K562 (cell line): ENCODE data around the gene TSPYL2. TPM values are rescaled to one million over a fixed set of nuclear protein-coding genes. Genes with fewer than 3 reads are reported as not detected.

Source experiments
- ATAC-seq: fragments of 200-7000 bp; cut with Tn5 transposase; 3 replicates; pipeline ENCODE4 v1.9.1; 2020; ENCODE audit warnings: moderate library complexity
- BruUV-seq: library from RNA; stranded (reverse); fragments of 400-500 nt; replicated peaks from 2 replicates; lab custom pipeline; 2021; lab: Mats Ljungman, UMichigan
- CTCF ChIA-PET: fragments of 300-600 bp; formaldehyde crosslinking; extraction: SDS; loops from one replicate; lab custom pipeline; 2021; ENCODE audit warnings: low intra/inter-chr PET ratio; lab: Yijun Ruan, JAX
- POLR2A ChIA-PET: fragments of 300-600, 350-650 bp; sonication (Branson Sonifier 250); formaldehyde crosslinking; extraction: SDS; loops from one replicate; lab custom pipeline; 2021; ENCODE audit warnings: antibody characterized with exemption, inconsistent platforms; lab: Yijun Ruan, JAX
- DNase-seq, 4 experiments: peaks; one replicate each; pipeline versions ENCODE4 v3.0.0 to v3.0.0-alpha.2; 2011 to 2018; ENCODE audit warnings: low spot score in 3 of 4, mixed read lengths in 3 of 4; ENCODE audit errors: extremely low read depth in 1 of 4
- FAIRE-seq: peaks from 2 replicates; lab custom pipeline; 2011; peaks lifted over from hg19 to GRCh38; lab: Jason Lieb, UNC
- H2AFZ ChIP-seq: 2 replicates; pipeline ENCODE4 v1.6.0; 2011; ENCODE audit warnings: low read depth, low read length, control low read depth, inconsistent platforms
- H3K27ac ChIP-seq: fragments of 200-600 bp; 3 replicates; pipeline ENCODE4 v1.8.0; 2011; ENCODE audit warnings: low read depth, mild to moderate bottlenecking, control low read depth, inconsistent platforms, low read length, moderate library complexity, mixed read lengths; ENCODE audit errors: extremely low read depth
- H3K27me3 ChIP-seq, 2 experiments: fragments of 300-600 bp in 1 of 2; 2 replicates in 1 of 2; 3 replicates in 1 of 2; pipeline versions ENCODE4 v1.6.0 to v1.8.0; 2011; ENCODE audit warnings: inconsistent platforms in 2 of 2, low read length in 2 of 2, mild to moderate bottlenecking in 1 of 2, mixed read lengths in 1 of 2, moderate library complexity in 1 of 2; ENCODE audit not compliant: control insufficient read depth in 2 of 2, insufficient read depth in 2 of 2
- H3K36me3 ChIP-seq: fragments of 300-600 bp; 3 replicates; pipeline ENCODE4 v1.8.0; 2011; ENCODE audit warnings: mild to moderate bottlenecking, low read length, inconsistent platforms; ENCODE audit not compliant: control insufficient read depth, insufficient read depth
- H3K4me1 ChIP-seq, 2 experiments: fragments of 200-600 bp in 1 of 2; replicated peaks in 1 of 2; 2 replicates in 1 of 2; 3 replicates in 1 of 2; pipeline versions ENCODE4 v1.5.1 to v1.8.0; 2011; ENCODE audit warnings: inconsistent platforms in 2 of 2, low read length in 2 of 2, mild to moderate bottlenecking in 1 of 2, mixed read lengths in 1 of 2, moderate library complexity in 1 of 2; ENCODE audit not compliant: control insufficient read depth in 2 of 2, insufficient read depth in 2 of 2
- H3K4me2 ChIP-seq: 2 replicates; pipeline ENCODE4 v1.6.1; 2011; ENCODE audit warnings: low read length, control low read depth, inconsistent platforms, mixed read lengths; ENCODE audit not compliant: insufficient read depth
- H3K4me3 ChIP-seq: fragments of 200-600 bp; sonication (generic), shearing (Covaris generic); 2 replicates; pipeline ENCODE4 v1.5.1; 2016; ENCODE audit warnings: control low read depth, inconsistent platforms
- H3K79me2 ChIP-seq: fragments of 200-600 bp; 3 replicates; pipeline ENCODE4 v1.8.0; 2011; ENCODE audit warnings: low read length, inconsistent platforms; ENCODE audit not compliant: control insufficient read depth, insufficient read depth
- H3K9ac ChIP-seq, 2 experiments: 2 replicates each; pipeline versions ENCODE4 v1.6.0 to v1.6.1; 2011; ENCODE audit warnings: low read depth in 2 of 2, low read length in 2 of 2, control low read depth in 1 of 2, inconsistent platforms in 1 of 2, mild to moderate bottlenecking in 1 of 2, mixed read lengths in 1 of 2; ENCODE audit not compliant: insufficient read depth in 1 of 2
- H3K9me1 ChIP-seq: one replicate; pipeline ENCODE4 v1.6.0; 2011; ENCODE audit warnings: inconsistent platforms, mild to moderate bottlenecking, low read length, moderate library complexity; ENCODE audit not compliant: control insufficient read depth, insufficient read depth
- H3K9me3 ChIP-seq: replicated peaks from 2 replicates; pipeline ENCODE4 v1.5.1; 2011; ENCODE audit warnings: low read depth, low read length, inconsistent platforms; ENCODE audit not compliant: control insufficient read depth, insufficient read depth
- H4K20me1 ChIP-seq: replicated peaks from 2 replicates; pipeline ENCODE4 v1.6.1; 2011; ENCODE audit warnings: low read length, inconsistent platforms, mixed read lengths; ENCODE audit not compliant: control insufficient read depth, insufficient read depth
- ARID2 ChIP-seq: fragments of 450-650 bp; IDR thresholded peaks from 2 replicates; pipeline ENCODE4 v1.6.1; 2017; ENCODE audit warnings: antibody characterized with exemption, mild to moderate bottlenecking
- KAT8 ChIP-seq: fragments of 450-650 bp; IDR thresholded peaks from 2 replicates; pipeline ENCODE4 v1.6.1; 2016; ENCODE audit warnings: low read depth, mild to moderate bottlenecking
- L3MBTL2 ChIP-seq: fragments of 450-650 bp; IDR thresholded peaks from 2 replicates; pipeline ENCODE4 v1.6.1; 2016; ENCODE audit warnings: mild to moderate bottlenecking, moderate library complexity
- PML ChIP-seq: IDR thresholded peaks from 2 replicates; pipeline ENCODE4 v1.6.1; 2012; ENCODE audit warnings: low read length, inconsistent platforms
- TAF9B ChIP-seq: fragments of 450-650 bp; IDR thresholded peaks from 2 replicates; pipeline ENCODE4 v1.6.1; 2018; ENCODE audit warnings: mild to moderate bottlenecking; ENCODE audit not compliant: partially characterized antibody
- ZBTB1 ChIP-seq: sonication (generic); formaldehyde crosslinking; IDR thresholded peaks from 2 replicates; pipeline ENCODE4 v1.8.1; 2023; ENCODE audit warnings: missing genetic modification reagents, low read depth, mild to moderate bottlenecking, borderline replicate concordance
- WGBS: fragments of 100-300 bp; shearing (Covaris generic); methylation state at CpG from one replicate; pipeline ENCODE4 v1.1.6; 2016; ENCODE audit warnings: low coverage, mixed read lengths; ENCODE audit not compliant: insufficient coverage; ENCODE audit errors: missing lambda C conversion rate; 5-methylcytosine and 5-hydroxymethylcytosine counted together
- in situ Hi-C: fragments of 300-500 bp; cut with MboI; formaldehyde crosslinking; loops from 4 replicates; pipeline ENCODE4 v1.15.0; 2018; ENCODE audit warnings: inconsistent platforms, mixed read lengths
- intact Hi-C: fragments of 100-400 bp; cut with micrococcal nuclease; formaldehyde crosslinking; loops from 2 replicates; pipeline ENCODE4 v1.14.2; 2022
- polyA plus RNA-seq, 8 experiments: library from polyadenylated mRNA; depleted of rRNA in 4 of 8; stranded (reverse) in 5 of 8; unstranded in 3 of 8; fragments of >200 nt; fragmentation: Nextera tagmentation in 2 of 8; fragmentation: Illumina TruSeq in 1 of 8; extraction: Ambion mirVana in 2 of 8; extraction: Trizol in 1 of 8; gene quantifications; 2 replicates each; pipeline versions ENCODE4 v1.2.1 to v1.2.3, GENCODE V29; 2011 to 2014; ENCODE audit warnings: inconsistent platforms in 1 of 8, missing spikeins in 1 of 8
- total RNA-seq, 7 experiments: library from RNA; depleted of rRNA in 6 of 7; stranded (reverse); fragments of >200 nt in 6 of 7; fragmentation: Illumina TruSeq in 2 of 7; extraction: Trizol in 2 of 7; gene quantifications; 2 replicates each; pipeline versions ENCODE4 v1.2.1 to v1.2.3, GENCODE V29; 2011 to 2021; ENCODE audit warnings: low replicate concordance in 1 of 7
- TF ChIP-seq, protein P1 (sequence below): sonication (generic); IDR thresholded peaks from 2 replicates; pipeline ENCODE4 v1.6.1; 2016
- TF ChIP-seq, protein P2 (sequence below), 2 experiments: fragments of 450-650 bp in 1 of 2; sonication (generic) in 1 of 2; formaldehyde crosslinking in 1 of 2; IDR thresholded peaks in 1 of 2; conservative IDR thresholded peaks in 1 of 2; 2 replicates each; pipeline versions ENCODE4 v1.6.1 to v1.8.1; 2016 to 2023; ENCODE audit warnings: mild to moderate bottlenecking in 2 of 2, moderate library complexity in 2 of 2, inconsistent platforms in 1 of 2, missing genetic modification reagents in 1 of 2

TSPYL2 gene
- total and polyA plus RNA-seq, 9 of the 15 experiments (the other 6 are each of a cell fraction or from before 2014, with no cell fraction given), result 0.41 to 20.0 (median 10.8) TPM

DNA sequence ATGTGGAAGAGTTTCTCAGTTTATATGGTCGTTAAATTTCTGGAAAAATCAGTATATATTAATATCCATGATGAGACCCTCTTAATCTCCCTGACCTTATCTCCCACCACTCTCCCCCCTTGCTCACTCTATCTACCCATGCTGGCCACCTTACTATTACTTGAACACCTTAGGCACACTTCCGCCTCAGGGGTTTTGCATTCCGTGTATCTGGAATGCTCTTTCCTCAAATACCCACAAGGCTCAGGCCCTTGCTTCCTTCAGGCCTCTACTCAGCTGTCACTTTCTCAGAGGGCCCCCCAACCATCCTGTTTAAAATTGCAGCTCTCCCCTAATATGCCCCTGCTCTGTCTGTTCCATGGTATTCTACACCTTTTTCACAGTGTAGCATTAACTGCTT lies 13.6 kb downstream of the TSPYL2 start:
- WGBS, result 63% methylated on average over 3 of the region's 3 CpGs
- in situ Hi-C loops, result no loop called here
- ATAC-seq, result no peak
- H3K4me2 ChIP-seq, result no peak overlapping the region
- TF ChIP-seq ARID2 (no peak), L3MBTL2 (no peak), PML (no peak), ZBTB1 (CRISPR knock-in tag) (no peak), KAT8 (no peak), TAF9B (no peak)
- TF ChIP-seq, protein P1, sequence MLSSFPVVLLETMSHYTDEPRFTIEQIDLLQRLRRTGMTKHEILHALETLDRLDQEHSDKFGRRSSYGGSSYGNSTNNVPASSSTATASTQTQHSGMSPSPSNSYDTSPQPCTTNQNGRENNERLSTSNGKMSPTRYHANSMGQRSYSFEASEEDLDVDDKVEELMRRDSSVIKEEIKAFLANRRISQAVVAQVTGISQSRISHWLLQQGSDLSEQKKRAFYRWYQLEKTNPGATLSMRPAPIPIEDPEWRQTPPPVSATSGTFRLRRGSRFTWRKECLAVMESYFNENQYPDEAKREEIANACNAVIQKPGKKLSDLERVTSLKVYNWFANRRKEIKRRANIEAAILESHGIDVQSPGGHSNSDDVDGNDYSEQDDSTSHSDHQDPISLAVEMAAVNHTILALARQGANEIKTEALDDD, result no peak
- TF ChIP-seq, protein P2, sequence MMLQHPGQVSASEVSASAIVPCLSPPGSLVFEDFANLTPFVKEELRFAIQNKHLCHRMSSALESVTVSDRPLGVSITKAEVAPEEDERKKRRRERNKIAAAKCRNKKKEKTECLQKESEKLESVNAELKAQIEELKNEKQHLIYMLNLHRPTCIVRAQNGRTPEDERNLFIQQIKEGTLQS (IDR thresholded peaks at IDR 0.05), result no peak
- TF ChIP-seq, protein P2 (CRISPR knock-in tag; conservative IDR thresholded peaks at IDR 0.05), result no peak
- no peaks in the 10 kb centered on the region for H3K36me3 ChIP-seq
- ChIA-PET CTCF (no interaction called here), POLR2A (no interaction called here)
- peaks cover 2% of the 10 kb centered on the region; the same call in 2 of the 3 replicates for H3K79me2 ChIP-seq
- peaks cover 4 to 6% of the 10 kb centered on the region in 2 experiments; a peak in 2 of 5 replicates for H3K4me1 ChIP-seq
- H3K27me3 ChIP-seq, result no peaks in the 10 kb centered on the region
- H3K9me1 ChIP-seq, result no peaks in the 10 kb centered on the region
- H3K9me3 ChIP-seq, result no peaks in the 10 kb centered on the region
- no peak for FAIRE-seq
- intact Hi-C loops, result no loop called here
- H2AFZ ChIP-seq, result no peak overlapping the region
- H3K4me3 ChIP-seq, result no peak overlapping the region
- BruUV-seq, result no TSS peak
- H3K27ac ChIP-seq, result no peak overlapping the region
- no peak overlapping the region for H3K9ac ChIP-seq
- H4K20me1 ChIP-seq, result no peaks in the 10 kb centered on the region
- DNase-seq, result no peak
